ENCODE measurements around the gene UBA1.

The UBA1 gene

GRCh38 chrX:47178337-47178736 is 15.3 kb upstream of the UBA1 start:
- Histone ChIP-seq H3K27ac (ENCODE audit: low read length) (no peak overlapping the region), H3F3A (ENCODE audit: insufficient read depth, low read length) (no peaks in the 10 kb centered on the region), H3K4me2 (ENCODE audit: low read depth, low read length) (no peak overlapping the region), H3K79me2 (ENCODE audit: low read length) (no peaks in the 10 kb centered on the region), H3K27me3 (replicated peaks; ENCODE audit: insufficient read depth, low read length) (no peaks in the 10 kb centered on the region), H3K4me1 (ENCODE audit: low read length) (no peaks in the 10 kb centered on the region), H3K9ac (ENCODE audit: low read length) (no peak overlapping the region), H4K20me1 (ENCODE audit: insufficient read depth, low read length) (no peaks in the 10 kb centered on the region), H3K4me3 (ENCODE audit: low read length) (no peak overlapping the region), H3K9me3 (replicated peaks; ENCODE audit: insufficient read depth, low read length) (no peaks in the 10 kb centered on the region), H2AFZ (ENCODE audit: low read length) (no peak overlapping the region), H3K36me3 (replicated peaks; ENCODE audit: insufficient read depth, low read length) (no peaks in the 10 kb centered on the region), H3K9me2 (replicated peaks; ENCODE audit: insufficient read depth, low read length) (no peaks in the 10 kb centered on the region)
- DNase-seq, result no peak
- TF ChIP-seq EZH2 (optimal IDR thresholded peaks at IDR 0.05; ENCODE audit: low read depth, low read length) (no peak), EZH2phosphoT487 (IDR thresholded peaks at IDR 0.05; ENCODE audit: low read length) (no peak), CTCF (IDR thresholded peaks at IDR 0.05; ENCODE audit: low read length) (no peak)

GRCh38 chrX:47179221-47179927 is 14.3 kb upstream of the UBA1 start:
- Histone ChIP-seq H4K20me1 (ENCODE audit: insufficient read depth, low read length) (no peaks in the 10 kb centered on the region), H3K36me3 (replicated peaks; ENCODE audit: insufficient read depth, low read length) (no peaks in the 10 kb centered on the region), H3K9me3 (replicated peaks; ENCODE audit: insufficient read depth, low read length) (no peaks in the 10 kb centered on the region), H3K9ac (ENCODE audit: low read length) (no peak overlapping the region), H3K27ac (ENCODE audit: low read length) (no peak overlapping the region), H3K4me1 (ENCODE audit: low read length) (no peaks in the 10 kb centered on the region), H2AFZ (ENCODE audit: low read length) (no peak overlapping the region), H3K27me3 (replicated peaks; ENCODE audit: insufficient read depth, low read length) (no peaks in the 10 kb centered on the region), H3F3A (ENCODE audit: insufficient read depth, low read length) (no peaks in the 10 kb centered on the region), H3K9me2 (replicated peaks; ENCODE audit: insufficient read depth, low read length) (no peaks in the 10 kb centered on the region), H3K4me3 (ENCODE audit: low read length) (no peak overlapping the region), H3K4me2 (ENCODE audit: low read depth, low read length) (no peak overlapping the region), H3K79me2 (ENCODE audit: low read length) (no peaks in the 10 kb centered on the region)
- no peak for TF ChIP-seq EZH2phosphoT487 (IDR thresholded peaks at IDR 0.05; ENCODE audit: low read length)
- DNase-seq, result no peak

GRCh38 chrX:47179928-47180255 is 13.7 kb upstream of the UBA1 start:
- H3K79me2 ChIP-seq (ENCODE audit: low read length), result no peaks in the 10 kb centered on the region
- no peaks in the 10 kb centered on the region for H3K36me3 ChIP-seq (replicated peaks; ENCODE audit: insufficient read depth, low read length)
- no peak for TF ChIP-seq CTCF (IDR thresholded peaks at IDR 0.05; ENCODE audit: low read length)
- no peak for TF ChIP-seq EZH2 (optimal IDR thresholded peaks at IDR 0.05; ENCODE audit: low read depth, low read length)
- TF ChIP-seq EZH2phosphoT487 (IDR thresholded peaks at IDR 0.05; ENCODE audit: low read length), result no peak
- H3K27me3 ChIP-seq (replicated peaks; ENCODE audit: insufficient read depth, low read length), result no peaks in the 10 kb centered on the region
- H3K9ac ChIP-seq (ENCODE audit: low read length), result no peak overlapping the region
- no peak overlapping the region for H2AFZ ChIP-seq (ENCODE audit: low read length)
- no peaks in the 10 kb centered on the region for H4K20me1 ChIP-seq (ENCODE audit: insufficient read depth, low read length)
- H3K9me3 ChIP-seq (replicated peaks; ENCODE audit: insufficient read depth, low read length), result no peaks in the 10 kb centered on the region
- H3K4me2 ChIP-seq (ENCODE audit: low read depth, low read length), result no peak overlapping the region
- no peak for DNase-seq
- H3K4me1 ChIP-seq (ENCODE audit: low read length), result no peaks in the 10 kb centered on the region
- H3K4me3 ChIP-seq (ENCODE audit: low read length), result no peak overlapping the region
- no peaks in the 10 kb centered on the region for H3F3A ChIP-seq (ENCODE audit: insufficient read depth, low read length)
- H3K9me2 ChIP-seq (replicated peaks; ENCODE audit: insufficient read depth, low read length), result no peaks in the 10 kb centered on the region
- H3K27ac ChIP-seq (ENCODE audit: low read length), result no peak overlapping the region

GRCh38 chrX:47180346-47180745 is 13.3 kb upstream of the UBA1 start:
- H3K9me2 ChIP-seq (replicated peaks; ENCODE audit: insufficient read depth, low read length), result no peaks in the 10 kb centered on the region
- TF ChIP-seq CTCF (IDR thresholded peaks at IDR 0.05; ENCODE audit: low read length) (no peak), EZH2 (optimal IDR thresholded peaks at IDR 0.05; ENCODE audit: low read depth, low read length) (no peak), EZH2phosphoT487 (IDR thresholded peaks at IDR 0.05; ENCODE audit: low read length) (no peak)
- H3K9ac ChIP-seq (ENCODE audit: low read length), result no peak overlapping the region
- no peak overlapping the region for H2AFZ ChIP-seq (ENCODE audit: low read length)
- H3F3A ChIP-seq (ENCODE audit: insufficient read depth, low read length), result no peaks in the 10 kb centered on the region
- H3K4me1 ChIP-seq (ENCODE audit: low read length), result no peaks in the 10 kb centered on the region
- H3K4me2 ChIP-seq (ENCODE audit: low read depth, low read length), result no peak overlapping the region
- no peaks in the 10 kb centered on the region for H3K79me2 ChIP-seq (ENCODE audit: low read length)
- H3K9me3 ChIP-seq (replicated peaks; ENCODE audit: insufficient read depth, low read length), result no peaks in the 10 kb centered on the region
- H3K27ac ChIP-seq (ENCODE audit: low read length), result no peak overlapping the region
- H3K27me3 ChIP-seq (replicated peaks; ENCODE audit: insufficient read depth, low read length), result no peaks in the 10 kb centered on the region
- H3K4me3 ChIP-seq (ENCODE audit: low read length), result no peak overlapping the region
- no peaks in the 10 kb centered on the region for H4K20me1 ChIP-seq (ENCODE audit: insufficient read depth, low read length)
- no peaks in the 10 kb centered on the region for H3K36me3 ChIP-seq (replicated peaks; ENCODE audit: insufficient read depth, low read length)
- no peak for DNase-seq

Measured in MM.1S (cell line).